Testis (tissue), 3 donors: Measurements from ENCODE around the gene NEUROG1. TPM values are rescaled to one million over a fixed set of nuclear protein-coding genes. Genes with fewer than 3 reads are reported as not detected.
A peak's percentile ranks its signal among the peaks of the same experiment; 100 is the strongest.

Experiments
- DNase-seq: peaks from one replicate; pipeline ENCODE4 v3.0.0-alpha.2; 2019
- H3K27ac ChIP-seq, 2 donors: fragments of 200-600 bp; sonication (generic); one replicate each; pipeline ENCODE4 v1.5.1; 2019
- H3K27me3 ChIP-seq: fragments of 200-600 bp; sonication (generic); one replicate; pipeline ENCODE4 v1.5.1; 2019
- H3K36me3 ChIP-seq: fragments of 200-600 bp; sonication (generic); one replicate; pipeline ENCODE4 v1.5.1; 2017; ENCODE audit warnings: low read depth; ENCODE audit errors: missing control alignments
- H3K4me1 ChIP-seq: fragments of 200-600 bp; sonication (generic); one replicate; pipeline ENCODE4 v1.5.1; 2019
- H3K4me3 ChIP-seq, 2 donors: fragments of 200-600 bp; sonication (generic); one replicate each; pipeline ENCODE4 v1.5.1; 2017 to 2019
- H3K9me3 ChIP-seq: fragments of 200-600 bp; sonication (generic); one replicate; pipeline ENCODE4 v1.5.1; 2017
- CTCF ChIP-seq, 3 experiments: fragments of 450-650 bp in 2 of 3; fragments of 200-600 bp in 1 of 3; sonication (generic) in 1 of 3; IDR thresholded peaks; one replicate each; pipeline ENCODE4 v1.5.1; 2016 to 2019; ENCODE audit warnings: antibody characterized with exemption in 3 of 3, mild to moderate bottlenecking in 2 of 3, moderate library complexity in 1 of 3
- POLR2A ChIP-seq: fragments of 450-650 bp; IDR thresholded peaks from one replicate; pipeline ENCODE4 v1.6.1; 2017; ENCODE audit warnings: antibody characterized with exemption, mild to moderate bottlenecking, moderate library complexity
- WGBS, 2 donors: methylation state at CpG; one replicate each; pipeline ENCODE4 v1.1.5; 2018; 5-methylcytosine and 5-hydroxymethylcytosine counted together
- intact Hi-C: fragments of 100-400 bp; cut with DNase I; formaldehyde crosslinking; loops from one replicate; pipeline ENCODE4 v1.15.1; 2023; ENCODE audit warnings: low total_unique reads
- polyA plus RNA-seq: library from polyadenylated mRNA; stranded (reverse); fragments of 350-450 nt; fragmentation: Illumina TruSeq; extraction: RNeasy Lipid Tissue Mini Kit (QIAGEN cat#74804); gene quantifications from one replicate; pipeline ENCODE4 v1.2.3, GENCODE V29; 2014; ENCODE audit warnings: low read depth, low replicate concordance; ENCODE audit not compliant: insufficient read depth
- total RNA-seq, 2 donors: library from RNA; depleted of rRNA; stranded (reverse); fragments of >200 nt; gene quantifications; one replicate each; pipeline ENCODE4 v1.2.3, GENCODE V29; 2016

The NEUROG1 gene
- total and polyA plus RNA-seq, 3 donors from 2014 or later = not detected

- no peaks in the 10 kb centered on the region for H3K36me3 ChIP-seq
- TF ChIP-seq CTCF (IDR thresholded peaks at IDR 0.05) (no peak), POLR2A (no peak)
- H3K4me1 ChIP-seq = peaks cover 3% of the 10 kb centered on the region
- 67 to 74% methylated on average over 8 to 12 of the region's 12 CpGs for WGBS, 2 donors
- no peak for DNase-seq
- no peak overlapping the region for H3K4me3 ChIP-seq
- intact Hi-C loops = no loop called here
- H3K27ac ChIP-seq = no peak overlapping the region
- no peaks in the 10 kb centered on the region for H3K27me3 ChIP-seq
- no peaks in the 10 kb centered on the region for H3K9me3 ChIP-seq
Measured at GRCh38 chr5:135546101-135546500, 10.3 kb upstream of the NEUROG1 start.

DNA sequence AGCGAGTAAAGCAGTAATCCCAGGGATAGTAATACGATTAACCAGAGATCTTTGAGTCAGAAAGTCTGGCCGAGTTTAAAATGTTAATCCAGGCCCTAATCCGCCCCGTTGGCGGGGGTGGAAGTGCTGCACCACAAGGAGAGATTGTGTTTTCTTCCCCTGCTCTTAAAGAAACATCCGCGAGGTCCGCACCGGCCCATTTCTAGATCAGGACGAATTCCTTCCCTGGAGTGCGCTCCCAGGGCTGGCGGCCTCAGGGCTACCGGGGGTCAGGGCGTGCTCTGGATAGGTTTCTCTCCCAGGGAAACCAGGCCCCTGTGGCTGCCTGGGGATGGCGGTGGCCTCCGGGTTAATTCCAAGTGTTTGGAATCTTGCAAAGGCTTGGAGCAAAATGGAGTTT, 9.3 kb upstream of the NEUROG1 start:
- no peak for TF ChIP-seq CTCF (IDR thresholded peaks at IDR 0.05)
- no peak for TF ChIP-seq POLR2A
- Histone ChIP-seq H3K4me1 (peaks cover 3% of the 10 kb centered on the region), H3K4me3 (peak overlapping the region in 1 of 2 donors; percentile 58), H3K27ac (no peak overlapping the region), H3K27me3 (no peaks in the 10 kb centered on the region), H3K36me3 (no peaks in the 10 kb centered on the region), H3K9me3 (no peaks in the 10 kb centered on the region)
- 65 to 67% methylated on average over 15 to 17 of the region's 17 CpGs for WGBS, 2 donors
- DNase-seq = no peak
- intact Hi-C loops = no loop called here

GRCh38 chr5:135543485-135544304, 7.9 kb upstream of the NEUROG1 start:
- no peak overlapping the region for H3K27ac ChIP-seq
- no peaks in the 10 kb centered on the region for H3K27me3 ChIP-seq
- intact Hi-C loops = no loop called here
- H3K36me3 ChIP-seq = no peaks in the 10 kb centered on the region
- peaks cover 3% of the 10 kb centered on the region for H3K4me1 ChIP-seq
- WGBS, 2 donors = 4 to 8% methylated on average over 38 to 73 of the region's 77 CpGs
- DNase-seq = peak; percentile 33
- peak overlapping the region; percentile 41 to 58 for H3K4me3 ChIP-seq
- no peaks in the 10 kb centered on the region for H3K9me3 ChIP-seq
- TF ChIP-seq CTCF (IDR thresholded peaks at IDR 0.05) = no peak
- no peak for TF ChIP-seq POLR2A

DNA sequence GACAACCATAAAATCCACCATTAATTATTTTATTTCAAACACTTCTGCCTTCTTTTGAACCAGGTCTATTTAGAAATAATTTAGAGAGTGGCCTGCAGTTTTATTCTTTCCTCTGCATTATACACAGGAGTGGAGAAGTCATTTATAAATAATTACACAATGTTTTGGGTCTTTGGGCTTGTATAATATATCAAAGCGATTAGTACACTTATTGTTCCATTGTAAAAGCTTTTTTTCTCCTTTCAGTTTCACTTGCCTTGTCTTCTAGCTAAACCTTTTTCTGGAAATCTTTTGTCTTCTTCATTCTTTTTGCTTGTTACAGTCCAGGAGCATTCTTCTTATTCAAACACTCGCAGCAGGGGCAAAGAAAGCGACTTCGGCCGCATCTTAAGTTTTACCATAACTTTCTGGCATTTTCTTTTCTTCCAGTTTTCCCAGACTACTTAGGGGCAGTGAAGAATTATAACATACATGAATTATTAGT, 7.3 kb upstream of the NEUROG1 start:
- H3K27ac ChIP-seq = no peak overlapping the region
- H3K27me3 ChIP-seq = no peaks in the 10 kb centered on the region
- WGBS, 2 donors = 23 to 39% methylated on average over 5 of the region's 5 CpGs

More for the DNA sequence above, 7.3 kb upstream of the NEUROG1 start:
- no peak for DNase-seq
- H3K36me3 ChIP-seq = no peaks in the 10 kb centered on the region
- TF ChIP-seq CTCF (IDR thresholded peaks at IDR 0.05) (no peak), POLR2A (no peak)
- intact Hi-C loops = no loop called here
- H3K4me3 ChIP-seq = peak overlapping the region; percentile 41 to 58
- H3K9me3 ChIP-seq = no peaks in the 10 kb centered on the region
- H3K4me1 ChIP-seq = peaks cover 3% of the 10 kb centered on the region
